H1 (cell line): ENCODE results near the gene MYCBPAP. TPM values are rescaled to one million over a fixed set of nuclear protein-coding genes. Genes with fewer than 3 reads are reported as not detected.

Source experiments
- CTCF ChIA-PET: fragments of 300-600 bp; sonication (Branson Sonifier 250); formaldehyde crosslinking; loops from one replicate; lab custom pipeline; 2021; ENCODE audit not compliant: partially characterized antibody; lab: Charles Lee
- POLR2A ChIA-PET: fragments of 300-600 bp; sonication (Branson Sonifier 250); formaldehyde crosslinking; loops from one replicate; lab custom pipeline; 2021; ENCODE audit warnings: inconsistent platforms; ENCODE audit not compliant: partially characterized antibody; lab: Charles Lee
- DNase-seq, 2 experiments: peaks; one replicate each; pipeline versions ENCODE4 v3.0.0 to v3.0.0-alpha.2; 2010 to 2022; ENCODE audit warnings: low spot score in 2 of 2, low read depth in 1 of 2, mixed read lengths in 1 of 2
- FAIRE-seq: peaks from 2 replicates; lab custom pipeline; 2011; peaks lifted over from hg19 to GRCh38; lab: Jason Lieb, UNC
- H2AFZ ChIP-seq: 2 replicates; pipeline ENCODE4 v1.8.1; 2012; ENCODE audit warnings: low read length, inconsistent platforms
- H2AK5ac ChIP-seq: 2 replicates; pipeline ENCODE4 v1.6.1; 2013; ENCODE audit warnings: low read depth, low read length
- H2BK120ac ChIP-seq: replicated peaks from 2 replicates; pipeline ENCODE3; 2013; ENCODE audit warnings: low read depth, low read length, inconsistent platforms
- H2BK12ac ChIP-seq: 2 replicates; pipeline ENCODE4 v1.6.1; 2013; ENCODE audit warnings: low read depth, low read length
- H2BK15ac ChIP-seq: 2 replicates; pipeline ENCODE4 v1.6.1; 2013; ENCODE audit warnings: low read length
- H2BK20ac ChIP-seq: 2 replicates; pipeline ENCODE4 v1.6.1; 2013; ENCODE audit warnings: low read length
- H2BK5ac ChIP-seq: 2 replicates; pipeline ENCODE4 v1.6.1; 2013; ENCODE audit warnings: low read depth, low read length
- H3K14ac ChIP-seq: 2 replicates; pipeline ENCODE4 v1.6.1; 2013; ENCODE audit warnings: inconsistent platforms; ENCODE audit not compliant: insufficient read length
- H3K18ac ChIP-seq: 2 replicates; pipeline ENCODE4 v1.6.1; 2013; ENCODE audit warnings: low read length; ENCODE audit errors: extremely low read depth
- H3K23ac ChIP-seq: 2 replicates; pipeline ENCODE4 v1.6.1; 2013; ENCODE audit warnings: inconsistent platforms; ENCODE audit not compliant: insufficient read length
- H3K23me2 ChIP-seq: 2 replicates; pipeline ENCODE4 v1.6.1; 2013; ENCODE audit warnings: low read depth, low read length
- H3K27ac ChIP-seq: 2 replicates; pipeline ENCODE4 v1.6.1; 2011; ENCODE audit warnings: low read depth, low read length, inconsistent platforms
- H3K27me3 ChIP-seq, 4 experiments: replicated peaks in 1 of 4; 1 replicate in 1 of 4; 2 replicates in 3 of 4; pipeline versions ENCODE4 v1.6.1 to v1.8.1; 2011 to 2013; ENCODE audit warnings: low read length in 3 of 4, mild to moderate bottlenecking in 3 of 4, inconsistent platforms in 2 of 4, mixed read lengths in 2 of 4, moderate library complexity in 1 of 4; ENCODE audit not compliant: control insufficient read depth in 3 of 4, insufficient read depth in 3 of 4; ENCODE audit errors: extremely low read depth in 1 of 4
- H3K36me3 ChIP-seq, 4 experiments: 2 replicates each; pipeline versions ENCODE4 v1.6.1 to v1.8.1; 2011 to 2013; ENCODE audit warnings: mild to moderate bottlenecking in 4 of 4, low read length in 3 of 4, moderate library complexity in 2 of 4, control low read depth in 1 of 4, inconsistent platforms in 1 of 4; ENCODE audit not compliant: insufficient read depth in 4 of 4, control insufficient read depth in 2 of 4
- H3K4ac ChIP-seq: replicated peaks from 2 replicates; pipeline ENCODE3; 2013; ENCODE audit warnings: low read length, low read depth, mixed read lengths, inconsistent platforms; ENCODE audit not compliant: insufficient read length
- H3K4me1 ChIP-seq, 4 experiments: replicated peaks in 1 of 4; 1 replicate in 1 of 4; 2 replicates in 3 of 4; pipeline versions ENCODE4 v1.6.1 to v1.8.1; 2011 to 2013; ENCODE audit warnings: low read length in 3 of 4, inconsistent platforms in 2 of 4, mixed read lengths in 1 of 4; ENCODE audit not compliant: insufficient read depth in 4 of 4, control insufficient read depth in 3 of 4
- H3K4me2 ChIP-seq, 2 experiments: 2 replicates each; pipeline versions ENCODE4 v1.6.1 to v1.8.1; 2011 to 2013; ENCODE audit warnings: low read depth in 2 of 2, low read length in 2 of 2, control low read depth in 1 of 2, inconsistent platforms in 1 of 2, mild to moderate bottlenecking in 1 of 2; ENCODE audit not compliant: insufficient read depth in 1 of 2
- H3K4me3 ChIP-seq, 4 experiments: fragments of 200-600, 300-600 bp in 1 of 4; sonication (generic), shearing (Covaris generic), sonication (Bioruptor Twin) in 1 of 4; 2 replicates each; pipeline versions ENCODE4 v1.5.1 to v1.8.1; 2011 to 2016; ENCODE audit warnings: low read length in 4 of 4, low read depth in 3 of 4, control low read depth in 2 of 4, inconsistent platforms in 2 of 4, mild to moderate bottlenecking in 2 of 4, mixed read lengths in 1 of 4, moderate library complexity in 1 of 4; ENCODE audit not compliant: insufficient read depth in 2 of 4; ENCODE audit errors: extremely low read depth in 1 of 4
- H3K56ac ChIP-seq: replicated peaks from 2 replicates; pipeline ENCODE3; 2013; ENCODE audit warnings: low read depth, mild to moderate bottlenecking, mixed read lengths, low read length, inconsistent platforms; ENCODE audit not compliant: insufficient read length
- H3K79me1 ChIP-seq: 2 replicates; pipeline ENCODE4 v1.6.1; 2013; ENCODE audit warnings: low read depth, low read length, control low read depth
- H3K79me2 ChIP-seq, 2 experiments: 2 replicates each; pipeline versions ENCODE4 v1.6.1 to v1.8.1; 2012 to 2013; ENCODE audit warnings: low read length in 2 of 2, mild to moderate bottlenecking in 2 of 2, inconsistent platforms in 1 of 2; ENCODE audit not compliant: insufficient read depth in 2 of 2, control insufficient read depth in 1 of 2
- H3K9ac ChIP-seq, 4 experiments: replicated peaks in 1 of 4; 1 replicate in 1 of 4; 2 replicates in 3 of 4; pipeline versions ENCODE4 v1.6.1 to v1.8.1; 2011 to 2013; ENCODE audit warnings: low read depth in 3 of 4, low read length in 3 of 4, control low read depth in 2 of 4, mild to moderate bottlenecking in 2 of 4, moderate library complexity in 2 of 4, inconsistent platforms in 1 of 4; ENCODE audit errors: extremely low read depth in 1 of 4
- H3K9me3 ChIP-seq, 2 experiments: 2 replicates each; pipeline versions ENCODE4 v1.6.1 to v1.8.1; 2012 to 2013; ENCODE audit warnings: mild to moderate bottlenecking in 2 of 2, moderate library complexity in 2 of 2, control low read depth in 1 of 2, inconsistent platforms in 1 of 2, low read depth in 1 of 2, low read length in 1 of 2, mixed read lengths in 1 of 2; ENCODE audit not compliant: insufficient read depth in 2 of 2
- H4K20me1 ChIP-seq, 2 experiments: replicated peaks in 1 of 2; 2 replicates each; pipeline versions ENCODE3 to v1.8.1; 2011 to 2013; ENCODE audit warnings: inconsistent platforms in 2 of 2, low read length in 2 of 2, mild to moderate bottlenecking in 1 of 2; ENCODE audit not compliant: insufficient read depth in 2 of 2, control insufficient read depth in 1 of 2
- H4K5ac ChIP-seq: 2 replicates; pipeline ENCODE4 v1.6.1; 2013; ENCODE audit warnings: low read length, low read depth, mixed read lengths, inconsistent platforms; ENCODE audit not compliant: insufficient read length
- H4K8ac ChIP-seq: 2 replicates; pipeline ENCODE4 v1.8.0; 2013; ENCODE audit warnings: mild to moderate bottlenecking, moderate library complexity, low read length, inconsistent platforms; ENCODE audit not compliant: insufficient read depth; ENCODE audit errors: extremely low read depth
- H4K91ac ChIP-seq: replicated peaks from 2 replicates; pipeline ENCODE3; 2013; ENCODE audit warnings: low read length, mixed read lengths, inconsistent platforms; ENCODE audit not compliant: insufficient read length
- BACH1 ChIP-seq: IDR thresholded peaks from 2 replicates; pipeline ENCODE4 v1.6.1; 2012; ENCODE audit warnings: low read length, improper control_type of control experiment
- CREB1 ChIP-seq: IDR thresholded peaks from 2 replicates; pipeline ENCODE4 v1.6.1; 2012; ENCODE audit warnings: inconsistent platforms
- CTBP2 ChIP-seq: IDR thresholded peaks from 2 replicates; pipeline ENCODE4 v1.7.0; 2011; ENCODE audit warnings: borderline replicate concordance, mild to moderate bottlenecking, moderate library complexity, mixed read lengths, low read length; ENCODE audit not compliant: insufficient read depth, insufficient read length
- CTCF ChIP-seq, 3 experiments: IDR thresholded peaks; 1 replicate in 2 of 3; 2 replicates in 1 of 3; pipeline versions ENCODE4 v1.5.1 to v1.6.1; 2011; ENCODE audit warnings: low read length in 3 of 3, mild to moderate bottlenecking in 3 of 3, inconsistent platforms in 2 of 3, low read depth in 1 of 3, moderate library complexity in 1 of 3; ENCODE audit not compliant: insufficient read depth in 1 of 3; ENCODE audit errors: control extremely low read depth in 1 of 3
- FOSL1 ChIP-seq: IDR thresholded peaks from 2 replicates; pipeline ENCODE4 v1.6.1; 2011; ENCODE audit warnings: mild to moderate bottlenecking, low read depth, low read length, moderate library complexity; ENCODE audit not compliant: insufficient read depth
- SIN3A ChIP-seq, 2 experiments: IDR thresholded peaks in 1 of 2; conservative IDR thresholded peaks in 1 of 2; 2 replicates each; pipeline ENCODE4 v1.6.1; 2011 to 2012; ENCODE audit warnings: low read length in 2 of 2, improper control_type of control experiment in 1 of 2, low read depth in 1 of 2, mild to moderate bottlenecking in 1 of 2
- SP4 ChIP-seq: IDR thresholded peaks from 2 replicates; pipeline ENCODE4 v1.6.1; 2012; ENCODE audit warnings: low read length, inconsistent platforms
- SRF ChIP-seq: IDR thresholded peaks from 2 replicates; pipeline ENCODE4 v1.6.1; 2011; ENCODE audit warnings: mild to moderate bottlenecking, low read depth, low read length, moderate library complexity
- ZNF274 ChIP-seq: IDR thresholded peaks from 2 replicates; pipeline ENCODE4 v1.7.0; 2012; ENCODE audit warnings: low read length, borderline replicate concordance; ENCODE audit errors: extremely low read depth
- WGBS, 2 experiments: shearing (Covaris generic) in 1 of 2; methylation state at CpG; one replicate each; pipeline versions ENCODE4 v1.1.6 to v1.1.7; 2013 to 2015; ENCODE audit warnings: low lambda C conversion rate in 2 of 2, mixed read lengths in 2 of 2, inconsistent platforms in 1 of 2, low coverage in 1 of 2, missing lambda C conversion rate in 1 of 2; ENCODE audit not compliant: insufficient replicate concordance in 2 of 2, insufficient coverage in 1 of 2, insufficient read length in 1 of 2; ENCODE audit errors: extremely low coverage in 1 of 2, missing lambda C conversion rate in 1 of 2; 5-methylcytosine and 5-hydroxymethylcytosine counted together
- polyA plus RNA-seq, 7 experiments: library from polyadenylated mRNA; depleted of rRNA in 3 of 7; stranded (reverse) in 5 of 7; unstranded in 2 of 7; fragments of >200 nt in 5 of 7; fragments of 200-250 nt in 2 of 7; gene quantifications; 1 replicate in 5 of 7; 2 replicates in 1 of 7; 4 replicates in 1 of 7; pipeline versions ENCODE4 v1.2.1 to v1.2.3, GENCODE V29; 2011 to 2013; ENCODE audit warnings: missing spikeins in 2 of 7, mixed read lengths in 2 of 7
- total RNA-seq: library from RNA; stranded (reverse); fragmentation: NEBNext Ultra II Directional; extraction: Animal tissue kit (Norgen Biotek cat#: 25700); gene quantifications from 2 replicates; pipeline ENCODE4 v1.2.1, GENCODE V29; 2021

The MYCBPAP gene
- total and polyA plus RNA-seq, 2 of the 8 experiments (the other 6 are each of a cell fraction or from before 2014, with no cell fraction given) = 0.89 to 3.3 TPM

- DNase-seq (no peak), FAIRE-seq (no peak)
- H3K36me3 ChIP-seq = peaks cover 0 to 13% (median 6%) of the 10 kb centered on the region in 4 experiments; a peak in 4 of 8 replicates
- H3K18ac ChIP-seq = no peak overlapping the region
- no peak overlapping the region for H2BK20ac ChIP-seq
- H3K9me3 ChIP-seq = no peaks in the 10 kb centered on the region
- POLR2A ChIA-PET = interaction anchor here (0.9 to 1.1 kb wide), 3 partner anchors 22 to 84 kb away, joined by 3 to 4 read pairs (median 3); no protein-coding TSS in a partner anchor
- peaks cover 0 to 3% of the 10 kb centered on the region in 2 experiments; a peak in 1 of 4 replicates for H3K79me2 ChIP-seq
- H3K56ac ChIP-seq = no peak overlapping the region
- H3K4me1 ChIP-seq = peaks cover 0 to 6% (median 4%) of the 10 kb centered on the region in 4 experiments; a peak in 6 of 7 replicates
- no peak overlapping the region for H4K5ac ChIP-seq
- H3K4me3 ChIP-seq = no peak overlapping the region
- no peak overlapping the region for H2BK120ac ChIP-seq
- no peak overlapping the region for H3K14ac ChIP-seq
- H2BK5ac ChIP-seq = no peak overlapping the region
- no peak overlapping the region for H3K4ac ChIP-seq
- H4K91ac ChIP-seq = no peak overlapping the region
- H3K9ac ChIP-seq = no peak overlapping the region
- no peak overlapping the region for H3K23ac ChIP-seq
- H3K27ac ChIP-seq = no peak overlapping the region
- H4K8ac ChIP-seq = no peak overlapping the region
- TF ChIP-seq FOSL1 = no peak
- TF ChIP-seq CTCF (IDR thresholded peaks at IDR 0.05; ENCODE audit: control extremely low read depth in 1 of 3, insufficient read depth in 1 of 3, low read depth in 1 of 3, low read length in 3 of 3) = no peak
- no peak for TF ChIP-seq SP4
- TF ChIP-seq SIN3A (conservative IDR thresholded peaks at IDR 0.05 in 1 of 2, IDR thresholded peaks at IDR 0.05 in 1 of 2; ENCODE audit: low read depth in 1 of 2, low read length in 2 of 2) = no peak
- TF ChIP-seq CREB1 = no peak
- no peak for TF ChIP-seq CTBP2
- no peak for TF ChIP-seq BACH1
- TF ChIP-seq ZNF274 = no peak
- TF ChIP-seq SRF = no peak
- H2AFZ ChIP-seq = no peak overlapping the region
- peaks cover 8% of the 10 kb centered on the region for H3K23me2 ChIP-seq
- WGBS, 2 experiments = 81% methylated on average over 4 of the region's 4 CpGs; no CpG with 5 or more reads in 1 of the 2 experiments
- peaks cover 0 to 2% (median under 1%) of the 10 kb centered on the region in 4 experiments; a peak in 2 of 7 replicates for H3K27me3 ChIP-seq
- no peak overlapping the region for H2AK5ac ChIP-seq
- H2BK15ac ChIP-seq = no peak overlapping the region
- peaks cover 0 to 2% of the 10 kb centered on the region in 2 experiments for H4K20me1 ChIP-seq
- H2BK12ac ChIP-seq = no peak overlapping the region
- no peaks in the 10 kb centered on the region for H3K79me1 ChIP-seq
- CTCF ChIA-PET = interaction anchor here (0.7 to 9.2 kb wide), 21 partner anchors 11 to 215 kb away, joined by 3 to 116 read pairs (median 6); partner anchors contain the start of genes EPN3, LRRC59 and SPATA20
- H3K4me2 ChIP-seq = no peak overlapping the region
Observed at GRCh38 chr17:50481648-50482047, 26.6 kb upstream of the MYCBPAP start.
